GM12865 (cell line): ENCODE data around the gene SASH1.

Source experiments
- DNase-seq: peaks from one replicate; pipeline ENCODE4 v3.0.0; 2010; ENCODE audit warnings: low read depth
- H3K4me3 ChIP-seq: 2 replicates; pipeline ENCODE4 v1.5.1; 2011; ENCODE audit warnings: mild to moderate bottlenecking, low read depth, low read length, control low read depth
- CTCF ChIP-seq: IDR thresholded peaks from 2 replicates; pipeline ENCODE4 v1.5.1; 2011; ENCODE audit warnings: low read length, control low read depth, low read depth, inconsistent platforms; ENCODE audit not compliant: insufficient read depth; ENCODE audit errors: missing control alignments

The SASH1 gene

DNA sequence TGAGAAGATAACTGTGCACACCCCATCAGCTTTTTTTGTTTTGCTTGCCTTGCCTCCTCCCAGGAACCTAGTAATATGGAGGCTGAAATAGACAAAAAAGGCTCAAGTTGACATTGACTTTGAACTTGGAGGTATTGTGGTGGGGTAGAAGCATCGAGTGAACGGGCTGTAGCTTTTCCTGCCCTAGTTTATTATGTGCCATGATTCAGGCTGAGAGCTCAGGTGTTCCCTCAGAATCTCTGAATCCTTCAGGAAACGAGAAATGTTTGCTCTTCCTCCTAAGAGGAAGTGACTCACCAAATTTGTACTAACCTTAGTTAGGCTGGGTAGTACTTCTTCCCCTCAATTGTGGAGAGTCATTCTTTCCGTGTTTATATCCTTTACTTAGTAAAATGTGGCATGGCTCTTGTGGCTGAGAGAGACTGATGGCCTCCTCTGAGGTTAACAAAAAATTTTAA is 98.8 kb downstream of the SASH1 start:
- no peak overlapping the region for H3K4me3 ChIP-seq
- no peak for TF ChIP-seq CTCF
- no peak for DNase-seq

DNA sequence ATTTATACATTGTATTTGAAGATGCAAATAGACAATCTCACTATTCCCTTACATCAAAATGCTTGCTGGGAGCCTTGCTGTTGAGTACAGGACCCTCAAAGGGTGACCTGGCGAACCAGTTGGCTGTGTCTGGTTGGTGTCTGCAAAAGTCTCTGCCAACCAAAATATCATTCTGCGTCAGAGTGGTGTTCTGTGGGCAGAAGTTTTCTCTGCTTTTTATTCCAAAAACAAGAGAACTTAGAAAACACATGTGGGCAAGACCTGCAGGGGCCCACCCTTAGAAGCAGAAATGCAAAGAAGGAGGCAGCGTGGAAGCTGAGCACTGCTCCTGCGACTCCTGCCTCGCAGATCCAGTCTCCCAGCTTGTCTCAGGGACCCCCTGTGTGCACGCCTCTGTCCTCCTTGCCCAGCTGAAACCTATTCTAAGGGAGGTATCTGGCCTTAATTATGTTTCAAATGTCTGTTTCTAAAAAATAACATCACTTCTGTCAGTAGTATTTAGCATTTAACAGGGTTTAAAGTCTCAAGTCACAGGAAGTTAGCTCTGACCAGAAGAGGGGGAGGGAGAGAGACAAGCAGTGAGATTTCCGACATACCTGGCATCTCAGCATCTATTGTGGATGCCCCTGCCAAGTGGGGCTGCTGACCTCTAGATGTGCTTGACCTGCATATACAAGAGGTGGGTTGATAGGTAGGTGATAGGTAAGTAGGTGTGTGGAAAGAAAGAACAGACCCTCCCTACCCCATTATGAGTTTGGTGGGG is 101.3 kb downstream of the SASH1 start:
- no peak overlapping the region for H3K4me3 ChIP-seq
- no peak for TF ChIP-seq CTCF
- DNase-seq = no peak

DNA sequence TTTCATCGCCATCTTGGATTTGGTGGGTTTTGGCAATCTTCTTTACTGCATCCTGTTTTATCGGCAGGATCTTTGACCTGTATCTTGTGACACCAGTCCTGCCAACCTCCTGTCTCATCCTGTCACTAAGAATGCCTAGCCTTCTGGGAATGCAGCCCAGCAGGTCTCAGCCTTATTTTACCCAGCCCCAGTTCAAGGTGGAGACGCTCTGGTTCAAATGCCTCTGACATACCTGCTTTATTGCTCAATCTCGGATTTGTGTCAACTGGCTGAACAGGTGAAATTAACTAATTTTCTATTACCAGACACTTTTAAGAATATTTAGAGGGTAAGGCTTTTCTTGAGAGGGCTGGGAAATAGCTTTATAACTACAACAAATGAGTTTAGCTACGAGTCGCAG is 102.5 kb downstream of the SASH1 start:
- no peak for TF ChIP-seq CTCF
- no peak for DNase-seq
- no peak overlapping the region for H3K4me3 ChIP-seq

DNA sequence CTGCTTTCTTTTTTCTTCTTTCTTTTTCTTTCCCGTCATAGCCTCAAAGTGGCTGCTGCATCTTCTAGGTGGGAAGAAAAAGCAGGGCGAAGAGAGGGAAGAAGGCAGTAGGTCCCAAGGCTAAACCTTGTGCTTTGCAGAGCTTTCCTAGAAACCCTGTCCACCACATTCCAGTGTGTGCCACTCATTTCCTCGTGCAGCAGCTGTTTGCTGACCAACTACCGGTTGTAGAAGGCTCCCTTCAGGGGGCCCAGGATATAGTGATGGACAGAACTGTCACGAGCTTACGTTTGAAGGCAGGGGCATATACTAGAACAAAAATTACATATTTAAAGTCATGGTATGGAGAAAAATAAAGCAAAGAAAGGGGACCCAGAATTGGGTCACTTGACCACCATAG is 103.0 kb downstream of the SASH1 start:
- no peak for TF ChIP-seq CTCF
- DNase-seq = no peak
- no peak overlapping the region for H3K4me3 ChIP-seq

GRCh38 chr6:148446681-148447080 is 104.0 kb downstream of the SASH1 start:
- H3K4me3 ChIP-seq = no peak overlapping the region
- DNase-seq = no peak
- TF ChIP-seq CTCF = no peak

GRCh38 chr6:148447521-148448230 is 105.0 kb downstream of the SASH1 start:
- no peak for TF ChIP-seq CTCF

More at GRCh38 chr6:148447521-148448230, 105.0 kb downstream of the SASH1 start:
- no peak overlapping the region for H3K4me3 ChIP-seq
- DNase-seq = no peak
